ENCODE results near the gene MIF4GD. TPM values are rescaled to one million over a fixed set of nuclear protein-coding genes. Genes with fewer than 3 reads are reported as not detected.
A peak's percentile ranks its signal among the peaks of the same experiment; 100 is the strongest.

Gene MIF4GD
- total and polyA plus RNA-seq, 2 of the 4 experiments (the other 2 are of a cell fraction): 4.1 to 6.9 TPM

- in situ Hi-C loops (cut with MboI; ENCODE audit: low sequenced_read_pairs): no loop called here
- TF ChIP-seq CEBPB (IDR thresholded peaks at IDR 0.05; ENCODE audit: low read depth, low read length): no peak
- TF ChIP-seq MAFK (IDR thresholded peaks at IDR 0.05; ENCODE audit: low read depth, low read length): no peak
- TF ChIP-seq MXI1 (IDR thresholded peaks at IDR 0.05; ENCODE audit: borderline replicate concordance, low read depth, low read length): no peak
- no peak for TF ChIP-seq RAD21 (IDR thresholded peaks at IDR 0.05; ENCODE audit: low read length)
- no peak for TF ChIP-seq NFE2L2 (IDR thresholded peaks at IDR 0.05; ENCODE audit: low read depth, low read length)
- no peak for TF ChIP-seq SMC3 (IDR thresholded peaks at IDR 0.05; ENCODE audit: low read depth, low read length)
- TF ChIP-seq RCOR1 (IDR thresholded peaks at IDR 0.05; ENCODE audit: insufficient replicate concordance, low read length): no peak
- no peak for TF ChIP-seq USF2 (IDR thresholded peaks at IDR 0.05; ENCODE audit: low read depth, low read length)
- TF ChIP-seq FOS (IDR thresholded peaks at IDR 0.05; ENCODE audit: low read depth, low read length): no peak
- no peak for TF ChIP-seq ELK1 (IDR thresholded peaks at IDR 0.05; ENCODE audit: borderline replicate concordance, low read depth, low read length)
- no peak for TF ChIP-seq CTCF (conservative IDR thresholded peaks at IDR 0.05; ENCODE audit: low read depth, low read length)
- TF ChIP-seq RFX5 (IDR thresholded peaks at IDR 0.05; ENCODE audit: low read depth, low read length): no peak
- TF ChIP-seq POLR2A (IDR thresholded peaks at IDR 0.05; ENCODE audit: low read depth, low read length): no peak
- TF ChIP-seq BHLHE40 (IDR thresholded peaks at IDR 0.05; ENCODE audit: low read depth, low read length): no peak
- TF ChIP-seq CHD1 (IDR thresholded peaks at IDR 0.05; ENCODE audit: low read depth, low read length): no peak
Observed at GRCh38 chr17:75315541-75316243, 44.7 kb upstream of the MIF4GD start.

More at GRCh38 chr17:75315541-75316243, 44.7 kb upstream of the MIF4GD start:
- H3K18ac ChIP-seq (ENCODE audit: low read depth, low read length): no peak overlapping the region
- peak; percentile 62 for ATAC-seq (ENCODE audit: low read depth)
- H3K14ac ChIP-seq (replicated peaks; ENCODE audit: low read depth, low read length): no peak overlapping the region
- ChIA-PET POLR2A (ENCODE audit: unreplicated experiment) (no interaction called here), CTCF (interaction anchor here (0.7 kb wide), 1 partner anchor 45 kb away, joined by 3 read pairs; the partner anchor contains the start of gene MIF4GD)
- H3K79me1 ChIP-seq (ENCODE audit: low read depth in 1 of 2, low read length in 2 of 2): peaks cover 0 to 20% of the 10 kb centered on the region in 2 experiments; a peak in 3 of 4 replicates
- no peak overlapping the region for H3K23ac ChIP-seq (ENCODE audit: low read depth, low read length)
- H4K5ac ChIP-seq (ENCODE audit: low read depth, low read length): no peak overlapping the region
- H4K91ac ChIP-seq (ENCODE audit: insufficient read depth, low read depth, low read length): no peak overlapping the region
- no TSS peak for BruUV-seq (replicated peaks)
- 83% methylated on average over 2 of the region's 19 CpGs; no CpG with 5 or more reads in 1 of the 2 experiments for WGBS, 2 experiments (ENCODE audit: extremely low coverage in 2 of 2, insufficient read length in 1 of 2)
- H2BK120ac ChIP-seq (ENCODE audit: low read depth, low read length): no peak overlapping the region
- intact Hi-C loops (cut with micrococcal nuclease): no loop called here
- peaks cover 12% of the 10 kb centered on the region for H3K9me1 ChIP-seq (ENCODE audit: insufficient read depth, low read length)
- H2AFZ ChIP-seq (replicated peaks; ENCODE audit: low read length, poor library complexity): no peak overlapping the region
- no peaks in the 10 kb centered on the region for H3K9me3 ChIP-seq (ENCODE audit: control insufficient read depth, insufficient read depth, low read length)
- no peak overlapping the region for H3K4me2 ChIP-seq (ENCODE audit: low read depth, low read length)
- peaks cover 6% of the 10 kb centered on the region; the same call in 1 of the 2 replicates for H4K20me1 ChIP-seq (ENCODE audit: insufficient read depth, low read length)
- no peak overlapping the region for H3K56ac ChIP-seq (ENCODE audit: extremely low read depth, insufficient read depth, low read length)
- H2BK5ac ChIP-seq (ENCODE audit: low read depth, low read length, poor library complexity, severe bottlenecking): no peak overlapping the region
- H2BK20ac ChIP-seq (ENCODE audit: low read depth, low read length): no peak overlapping the region
- H3K4ac ChIP-seq (ENCODE audit: low read depth, low read length): no peak overlapping the region
- no peak overlapping the region for H3K9ac ChIP-seq (ENCODE audit: low read depth, low read length)
- no peak overlapping the region for H2AK9ac ChIP-seq (replicated peaks; ENCODE audit: low read depth, low read length, poor library complexity)
- H3K4me1 ChIP-seq (ENCODE audit: control insufficient read depth, insufficient read depth, low read length): peaks cover 9% of the 10 kb centered on the region; the same call in 1 of the 2 replicates
- dilution Hi-C loops (cut with HindIII; ENCODE audit: low sequenced_read_pairs, unreplicated experiment): no loop called here
- no peaks in the 10 kb centered on the region for H3K27me3 ChIP-seq (ENCODE audit: control insufficient read depth, insufficient read depth, low read length)
- peaks cover 20% of the 10 kb centered on the region; the same call in 1 of the 2 replicates for H3K36me3 ChIP-seq (ENCODE audit: control insufficient read depth, insufficient read depth, low read length)
- no peak overlapping the region for H2BK15ac ChIP-seq (ENCODE audit: low read depth, low read length)
- no peak overlapping the region for H3K4me3 ChIP-seq (ENCODE audit: insufficient read depth, low read depth, low read length)
- no peak overlapping the region for H3K27ac ChIP-seq (ENCODE audit: insufficient read depth, low read length)
- peak; percentile 47 for DNase-seq
- H4K8ac ChIP-seq (ENCODE audit: low read depth in 2 of 2, low read length in 2 of 2): no peak overlapping the region
- peak overlapping the region; percentile 23; the same call in 1 of the 2 replicates for H2AK5ac ChIP-seq (ENCODE audit: low read depth, low read length)

Measured in IMR-90 (cell line).